Peyer's patch (tissue), 4 donors: ENCODE results near the gene ALDH4A1.

Experiments
- POLR2A ChIP-seq, 2 donors: fragments of 450-650 bp; IDR thresholded peaks; one replicate each; pipeline ENCODE4 v1.5.1; 2017; ENCODE audit warnings: antibody characterized with exemption in 2 of 2, mild to moderate bottlenecking in 2 of 2, moderate library complexity in 2 of 2
- TF ChIP-seq, protein P1 (sequence below), 6 experiments: fragments of 450-650 bp in 4 of 6; fragments of 200-600 bp in 2 of 6; sonication (generic) in 1 of 6; IDR thresholded peaks; one replicate each; pipeline ENCODE4 v1.5.1; 2017 to 2019; ENCODE audit warnings: antibody characterized with exemption in 6 of 6, mild to moderate bottlenecking in 3 of 6, moderate library complexity in 1 of 6

DNA sequence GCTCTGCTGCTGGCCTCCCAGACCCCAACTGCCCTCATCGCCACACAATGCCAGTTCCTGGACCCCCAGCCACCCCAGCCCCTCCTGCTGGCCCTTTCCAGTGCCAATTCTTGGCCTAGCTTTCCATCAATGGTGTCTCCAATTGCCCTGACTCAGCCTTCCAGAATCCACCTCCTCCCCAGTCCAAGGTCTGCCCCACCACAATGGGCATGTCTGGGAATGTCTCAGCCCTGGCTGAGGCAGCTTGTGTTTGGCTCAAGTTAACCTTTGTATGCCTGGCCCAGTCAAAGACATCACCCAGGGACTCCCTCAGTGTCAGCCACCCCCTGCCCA, 16.4 kb downstream of the ALDH4A1 start:
- TF ChIP-seq, protein P1, sequence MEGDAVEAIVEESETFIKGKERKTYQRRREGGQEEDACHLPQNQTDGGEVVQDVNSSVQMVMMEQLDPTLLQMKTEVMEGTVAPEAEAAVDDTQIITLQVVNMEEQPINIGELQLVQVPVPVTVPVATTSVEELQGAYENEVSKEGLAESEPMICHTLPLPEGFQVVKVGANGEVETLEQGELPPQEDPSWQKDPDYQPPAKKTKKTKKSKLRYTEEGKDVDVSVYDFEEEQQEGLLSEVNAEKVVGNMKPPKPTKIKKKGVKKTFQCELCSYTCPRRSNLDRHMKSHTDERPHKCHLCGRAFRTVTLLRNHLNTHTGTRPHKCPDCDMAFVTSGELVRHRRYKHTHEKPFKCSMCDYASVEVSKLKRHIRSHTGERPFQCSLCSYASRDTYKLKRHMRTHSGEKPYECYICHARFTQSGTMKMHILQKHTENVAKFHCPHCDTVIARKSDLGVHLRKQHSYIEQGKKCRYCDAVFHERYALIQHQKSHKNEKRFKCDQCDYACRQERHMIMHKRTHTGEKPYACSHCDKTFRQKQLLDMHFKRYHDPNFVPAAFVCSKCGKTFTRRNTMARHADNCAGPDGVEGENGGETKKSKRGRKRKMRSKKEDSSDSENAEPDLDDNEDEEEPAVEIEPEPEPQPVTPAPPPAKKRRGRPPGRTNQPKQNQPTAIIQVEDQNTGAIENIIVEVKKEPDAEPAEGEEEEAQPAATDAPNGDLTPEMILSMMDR (IDR thresholded peaks at IDR 0.05), result no peak
- TF ChIP-seq POLR2A (IDR thresholded peaks at IDR 0.05), result no peak
